GM18520 (cell line): ENCODE data around the gene NRAP.
"Not testable (repeated sequence)": the region's sequence is repeated elsewhere in the genome, so short reads cannot be mapped to it uniquely, and the experiment has no call there.

Source experiments
- ATAC-seq: cut with Tn5 transposase; IDR thresholded peaks from one replicate; pipeline ENCODE4 v1.9.1; 2021; ENCODE audit not compliant: unreplicated experiment

NRAP gene

DNA sequence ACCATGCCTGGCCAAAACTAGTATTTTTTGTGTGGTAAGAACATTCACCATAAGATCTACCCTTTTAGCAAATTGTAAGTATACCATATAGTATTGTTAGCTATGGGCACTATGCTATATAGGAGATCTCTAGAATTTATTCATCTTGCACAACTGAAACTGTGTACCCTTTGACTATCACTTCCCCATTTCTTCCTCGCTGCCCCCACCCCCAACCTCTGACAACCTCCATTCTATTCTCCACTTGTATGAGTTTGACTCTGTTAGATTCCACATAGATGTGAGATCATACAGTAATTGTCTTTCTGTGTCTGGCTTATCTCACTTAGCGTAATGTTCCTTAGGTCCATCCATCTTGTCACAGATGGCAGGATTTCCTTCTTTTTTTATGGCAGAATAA, 19.5 kb upstream of the NRAP start:
- ATAC-seq = no peak

GRCh38 chr10:113681533-113682470, 18.0 kb upstream of the NRAP start:
- peak; percentile 65 for ATAC-seq

GRCh38 chr10:113680190-113681111, 16.6 kb upstream of the NRAP start:
- peak; percentile 17 for ATAC-seq

GRCh38 chr10:113679463-113680189, 15.8 kb upstream of the NRAP start, which contains the start of gene CASP7:
Gene CASP7, plus strand, starts transcription at chr10:113679912. Its CDS starts 17,582 bp downstream, at chr10:113697494.
- peak; percentile 46 for ATAC-seq

DNA sequence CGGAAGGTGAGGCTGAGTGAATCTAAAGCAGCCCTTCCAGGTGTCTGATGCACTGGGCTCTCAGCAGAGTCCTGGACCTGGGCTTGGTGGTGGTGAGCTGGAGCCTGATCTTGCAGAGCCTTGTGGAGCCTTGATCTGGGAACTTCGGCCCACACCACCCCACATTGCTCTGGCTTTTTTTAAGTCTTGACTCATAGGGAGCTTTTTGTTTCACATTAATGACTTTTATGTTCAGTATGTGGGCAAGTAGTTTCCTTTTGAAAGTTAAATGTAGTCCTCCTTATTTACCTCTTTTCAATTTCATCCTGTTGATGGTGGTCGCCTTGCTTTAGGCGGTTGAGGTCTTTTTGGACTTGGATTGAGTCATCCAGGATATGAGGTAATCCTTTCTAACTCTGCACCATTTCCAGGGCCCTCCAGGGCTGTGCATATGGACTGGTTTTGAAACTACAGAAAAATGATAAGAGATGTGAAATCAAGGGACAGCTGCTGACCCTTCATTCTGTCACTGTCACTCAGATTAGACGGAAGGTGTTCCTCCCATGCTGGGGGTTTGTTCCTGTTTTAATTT, 2.9 kb upstream of the NRAP start:
- ATAC-seq = no peak

GRCh38 chr10:113665806-113666354, 2.0 kb upstream of the NRAP start:
- ATAC-seq = no peak

GRCh38 chr10:113665352-113665751, 1.5 kb upstream of the NRAP start:
- no peak for ATAC-seq

- ATAC-seq = no peak
These were observed 699 bp downstream of the NRAP start for GRCh38 chr10:113663142-113663541.

DNA sequence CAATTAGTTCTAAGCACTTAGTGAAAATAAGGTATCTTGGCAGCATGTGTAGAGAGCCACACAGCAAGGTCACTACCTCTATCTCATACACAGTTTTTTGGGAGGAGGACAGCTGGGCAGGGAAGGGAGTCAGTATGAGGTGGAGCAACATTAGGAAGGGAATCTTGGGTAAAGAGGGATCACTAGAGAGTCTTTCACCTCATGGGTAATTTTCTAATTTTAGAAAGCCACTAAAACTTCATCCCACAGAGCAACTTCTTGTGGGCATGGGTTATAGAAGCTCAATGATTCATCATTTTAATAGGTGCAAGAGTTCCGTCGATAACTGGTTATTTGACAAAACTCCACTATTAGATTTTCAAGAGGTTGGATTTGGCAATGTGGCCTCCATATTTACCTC, 2.5 kb downstream of the NRAP start:
- ATAC-seq = no peak

- ATAC-seq = no peak
These were observed 6.3 kb downstream of the NRAP start for GRCh38 chr10:113657544-113657943.

GRCh38 chr10:113656896-113657295, 6.9 kb downstream of the NRAP start:
- no peak for ATAC-seq

DNA sequence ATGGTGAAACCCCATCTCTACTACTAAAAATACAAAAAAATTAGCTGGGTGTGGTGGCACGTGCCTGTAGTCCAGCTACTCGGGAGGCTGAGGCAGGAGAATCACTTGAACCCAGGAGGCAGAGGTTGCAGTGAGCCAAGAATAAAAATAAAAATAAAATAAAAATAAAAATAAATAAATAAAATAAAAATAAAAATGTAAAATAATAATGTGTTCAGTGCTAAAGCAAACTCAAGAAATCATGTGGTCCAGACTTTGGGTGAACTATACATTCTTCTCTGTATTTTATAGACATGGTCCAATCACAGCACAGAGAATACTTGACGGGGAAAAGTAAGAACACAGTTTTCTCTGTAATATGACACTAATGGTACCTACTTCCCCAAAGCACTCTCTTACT, 11.4 kb downstream of the NRAP start:
- ATAC-seq = not testable (repeated sequence)

DNA sequence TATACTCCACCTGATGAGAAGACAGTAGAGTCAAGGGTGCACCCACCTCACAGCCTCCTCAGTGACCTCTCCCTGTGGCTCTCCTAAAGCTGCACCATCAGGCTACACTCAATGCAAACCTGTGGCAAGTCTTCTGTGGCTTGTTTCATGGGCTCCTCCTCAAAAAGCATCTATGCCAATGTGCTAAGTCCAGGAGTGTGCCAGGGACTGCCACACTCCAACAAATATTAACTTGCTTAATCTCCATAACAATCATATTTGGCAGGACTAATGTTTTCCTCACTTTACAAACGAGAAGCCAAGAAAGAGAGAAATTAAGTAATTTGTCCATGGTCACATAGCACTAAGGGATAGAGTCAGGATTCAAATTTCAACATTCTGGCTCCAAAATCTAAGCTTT, 11.9 kb downstream of the NRAP start:
- ATAC-seq = no peak

DNA sequence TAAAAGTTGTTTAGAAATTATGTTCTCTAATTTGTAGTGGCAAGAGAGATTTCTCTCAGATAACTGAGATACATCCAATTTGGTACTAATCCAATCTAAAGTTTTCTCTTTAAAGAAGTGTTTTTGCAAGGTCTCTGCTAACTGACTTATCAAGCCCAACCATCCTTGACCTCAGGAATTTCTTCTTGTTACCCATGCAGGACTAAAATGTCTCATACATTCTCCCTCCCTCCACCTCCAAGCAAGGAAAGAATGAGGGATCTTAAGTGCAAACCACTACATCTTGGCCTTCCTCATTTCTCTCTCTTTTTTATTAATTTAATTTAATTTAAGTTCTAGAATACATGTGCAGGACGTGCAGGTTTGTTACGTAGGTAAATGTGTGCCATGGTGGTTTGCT, 12.8 kb downstream of the NRAP start:
- ATAC-seq = no peak

- no peak for ATAC-seq
These were observed 13.7 kb downstream of the NRAP start for GRCh38 chr10:113650172-113650571.

DNA sequence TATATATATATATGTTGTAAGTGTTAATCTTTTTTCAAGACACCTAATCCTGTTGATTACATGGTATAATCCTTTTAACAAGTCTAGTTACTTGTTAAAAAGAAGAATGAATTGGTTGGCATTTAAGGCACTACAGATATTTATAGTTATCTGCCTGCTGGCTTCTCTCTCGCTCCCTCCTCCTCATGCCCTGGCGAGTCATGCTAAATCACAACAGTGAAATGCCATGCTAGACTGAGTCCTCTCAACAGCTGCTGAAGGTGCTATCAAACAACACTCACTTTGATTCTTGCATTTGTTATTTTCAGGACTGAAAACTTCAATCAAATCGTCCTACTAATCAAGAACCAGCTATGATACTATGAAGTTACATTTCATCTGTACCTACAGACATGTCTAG, 15.4 kb downstream of the NRAP start:
- no peak for ATAC-seq

GRCh38 chr10:113647812-113648211, 16.0 kb downstream of the NRAP start:
- no peak for ATAC-seq

DNA sequence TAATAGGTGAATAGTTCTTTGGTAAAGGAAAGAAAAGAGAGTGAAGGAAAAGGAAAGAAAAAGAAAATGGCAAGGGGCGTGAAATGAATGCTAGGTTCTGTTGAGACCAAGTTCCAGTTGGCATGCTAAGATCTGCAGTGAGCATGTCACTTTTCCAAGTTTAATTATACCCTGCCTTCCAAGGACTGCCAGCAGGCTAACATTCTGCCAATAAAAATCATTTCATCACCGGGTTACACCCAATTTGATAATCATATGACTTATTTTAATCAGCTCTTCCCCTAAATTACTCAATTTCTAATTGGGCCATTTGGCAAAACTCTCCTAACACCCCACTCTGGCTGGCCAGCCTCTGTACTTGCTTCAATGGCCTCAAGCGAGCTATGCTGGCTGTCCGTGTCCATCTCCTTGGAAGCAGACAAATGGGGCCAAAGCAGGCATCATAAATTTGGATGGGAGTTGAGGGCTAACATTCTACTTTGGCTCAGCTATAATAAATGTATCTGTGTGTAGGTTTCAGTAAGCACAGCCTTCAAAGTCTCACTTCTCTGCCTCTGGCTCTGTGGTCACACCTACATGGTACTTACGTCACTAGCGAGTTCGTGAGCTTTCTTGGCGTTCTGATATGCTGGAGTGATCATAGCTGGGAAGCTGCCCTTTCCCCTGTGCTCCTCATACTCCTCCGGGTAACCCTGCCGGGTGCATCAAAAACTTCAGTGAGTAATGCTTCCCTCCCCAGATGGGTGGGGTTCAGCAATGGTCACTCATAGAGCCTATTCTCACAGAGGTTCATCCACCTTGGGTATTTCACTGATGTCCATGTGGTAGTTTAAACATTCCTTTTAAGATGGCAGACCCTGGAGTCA, 17.3 kb downstream of the NRAP start:
- ATAC-seq = no peak
